Breast epithelium (tissue), 3 donors: ENCODE results near the gene CHCHD6.

ENCODE experiments used
- POLR2A ChIP-seq: fragments of 450-650 bp; IDR thresholded peaks from one replicate; pipeline ENCODE4 v1.6.1; 2016; ENCODE audit warnings: antibody characterized with exemption, mild to moderate bottlenecking, moderate library complexity
- POLR2AphosphoS5 ChIP-seq, 3 donors: sonication (generic); formaldehyde crosslinking; IDR thresholded peaks; one replicate each; pipeline ENCODE4 v1.6.1; 2017; ENCODE audit warnings: antibody characterized with exemption in 3 of 3
- TF ChIP-seq, protein P1 (sequence below), 3 donors: fragments of 450-650 bp; IDR thresholded peaks; one replicate each; pipeline ENCODE4 v1.5.1; 2016 to 2017; ENCODE audit warnings: antibody characterized with exemption in 3 of 3, mild to moderate bottlenecking in 3 of 3, moderate library complexity in 3 of 3

GRCh38 chr3:126941721-126942270 lies 237.8 kb downstream of the CHCHD6 start:
- TF ChIP-seq, protein P1, sequence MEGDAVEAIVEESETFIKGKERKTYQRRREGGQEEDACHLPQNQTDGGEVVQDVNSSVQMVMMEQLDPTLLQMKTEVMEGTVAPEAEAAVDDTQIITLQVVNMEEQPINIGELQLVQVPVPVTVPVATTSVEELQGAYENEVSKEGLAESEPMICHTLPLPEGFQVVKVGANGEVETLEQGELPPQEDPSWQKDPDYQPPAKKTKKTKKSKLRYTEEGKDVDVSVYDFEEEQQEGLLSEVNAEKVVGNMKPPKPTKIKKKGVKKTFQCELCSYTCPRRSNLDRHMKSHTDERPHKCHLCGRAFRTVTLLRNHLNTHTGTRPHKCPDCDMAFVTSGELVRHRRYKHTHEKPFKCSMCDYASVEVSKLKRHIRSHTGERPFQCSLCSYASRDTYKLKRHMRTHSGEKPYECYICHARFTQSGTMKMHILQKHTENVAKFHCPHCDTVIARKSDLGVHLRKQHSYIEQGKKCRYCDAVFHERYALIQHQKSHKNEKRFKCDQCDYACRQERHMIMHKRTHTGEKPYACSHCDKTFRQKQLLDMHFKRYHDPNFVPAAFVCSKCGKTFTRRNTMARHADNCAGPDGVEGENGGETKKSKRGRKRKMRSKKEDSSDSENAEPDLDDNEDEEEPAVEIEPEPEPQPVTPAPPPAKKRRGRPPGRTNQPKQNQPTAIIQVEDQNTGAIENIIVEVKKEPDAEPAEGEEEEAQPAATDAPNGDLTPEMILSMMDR (IDR thresholded peaks at IDR 0.05): no peak
- TF ChIP-seq POLR2A (no peak), POLR2AphosphoS5 (IDR thresholded peaks at IDR 0.05) (no peak)
